BJ (cell line): ENCODE data around the gene BRINP1. TPM values are rescaled to one million over a fixed set of nuclear protein-coding genes. Genes with fewer than 3 reads are reported as not detected.

ENCODE experiments used
- CTCF ChIA-PET: fragments of 350-600 bp; formaldehyde crosslinking; extraction: SDS; loops from one replicate; lab custom pipeline; 2021; ENCODE audit warnings: antibody characterized with exemption, inconsistent platforms; lab: Yijun Ruan, JAX
- POLR2A ChIA-PET: fragments of 300-600 bp; sonication (Branson Sonifier 250); formaldehyde crosslinking; extraction: SDS; loops from one replicate; lab custom pipeline; 2021; ENCODE audit warnings: antibody characterized with exemption; lab: Charles Lee
- DNase-seq: peaks from one replicate; pipeline ENCODE4 v3.0.0-alpha.2; 2011; ENCODE audit warnings: low read depth
- H3K27me3 ChIP-seq: 2 replicates; pipeline ENCODE4 v1.6.0; 2011; ENCODE audit warnings: low read length; ENCODE audit not compliant: control insufficient read depth, insufficient read depth
- H3K36me3 ChIP-seq: 2 replicates; pipeline ENCODE4 v1.5.1; 2011; ENCODE audit warnings: low read length; ENCODE audit not compliant: control insufficient read depth, insufficient read depth
- H3K4me3 ChIP-seq: 2 replicates; pipeline ENCODE4 v1.5.1; 2011; ENCODE audit warnings: low read depth, mild to moderate bottlenecking, control low read depth, low read length
- CTCF ChIP-seq: IDR thresholded peaks from 2 replicates; pipeline ENCODE4 v1.5.1; 2011; ENCODE audit warnings: low read depth, mild to moderate bottlenecking, control low read depth, inconsistent platforms, low read length, moderate library complexity; ENCODE audit not compliant: insufficient read depth
- polyA plus RNA-seq: library from polyadenylated mRNA; depleted of rRNA; stranded (reverse); fragments of >200 nt; gene quantifications from 2 replicates; pipeline ENCODE4 v1.2.3, GENCODE V29; 2011

The BRINP1 gene
- polyA plus RNA-seq, 1 experiment, result 0.60 TPM

- ChIA-PET POLR2A (no interaction called here), CTCF (no interaction called here)
- Histone ChIP-seq H3K27me3 (no peaks in the 10 kb centered on the region), H3K4me3 (no peak overlapping the region), H3K36me3 (no peaks in the 10 kb centered on the region)
- no peak for TF ChIP-seq CTCF
- DNase-seq, result no peak
These were observed 31.4 kb upstream of the BRINP1 start for GRCh38 chr9:119400606-119401005.

GRCh38 chr9:119398350-119398749 is 29.1 kb upstream of the BRINP1 start:
- POLR2A ChIA-PET, result no interaction called here
- Histone ChIP-seq H3K4me3 (no peak overlapping the region), H3K36me3 (no peaks in the 10 kb centered on the region), H3K27me3 (no peaks in the 10 kb centered on the region)
- TF ChIP-seq CTCF, result no peak
- CTCF ChIA-PET, result no interaction called here
- no peak for DNase-seq

GRCh38 chr9:119391878-119392277 is 22.6 kb upstream of the BRINP1 start:
- TF ChIP-seq CTCF, result no peak
- POLR2A ChIA-PET, result no interaction called here
- Histone ChIP-seq H3K36me3 (no peaks in the 10 kb centered on the region), H3K27me3 (no peaks in the 10 kb centered on the region), H3K4me3 (no peak overlapping the region)
- CTCF ChIA-PET, result no interaction called here
- no peak for DNase-seq

GRCh38 chr9:119375892-119376291 is 6.7 kb upstream of the BRINP1 start:
- DNase-seq, result no peak
- POLR2A ChIA-PET, result no interaction called here
- Histone ChIP-seq H3K4me3 (no peak overlapping the region), H3K36me3 (no peaks in the 10 kb centered on the region), H3K27me3 (no peaks in the 10 kb centered on the region)
- TF ChIP-seq CTCF, result peak; percentile 43
- CTCF ChIA-PET, result interaction anchor here (1.0 kb wide), 1 partner anchor 593 kb away, joined by 5 read pairs; no protein-coding TSS in a partner anchor

GRCh38 chr9:119372951-119373350 is 3.7 kb upstream of the BRINP1 start:
- CTCF ChIA-PET, result no interaction called here
- TF ChIP-seq CTCF, result no peak

More at GRCh38 chr9:119372951-119373350, 3.7 kb upstream of the BRINP1 start:
- Histone ChIP-seq H3K4me3 (no peak overlapping the region), H3K27me3 (peaks cover 13% of the 10 kb centered on the region), H3K36me3 (no peaks in the 10 kb centered on the region)
- DNase-seq, result no peak
- POLR2A ChIA-PET, result no interaction called here
